Activated naive CD4-positive, alpha-beta T cell treated with Interleukin-2 at 50 U/mL for 16 hours (primary cell): ENCODE data around the gene MPPED1.

Experiments used
- DNase-seq: peaks from one replicate; pipeline ENCODE4 v3.0.0-alpha.2; 2020

The MPPED1 gene

GRCh38 chr22:43393132-43393843 is 18.5 kb upstream of the MPPED1 start:
- DNase-seq, result no peak

DNA sequence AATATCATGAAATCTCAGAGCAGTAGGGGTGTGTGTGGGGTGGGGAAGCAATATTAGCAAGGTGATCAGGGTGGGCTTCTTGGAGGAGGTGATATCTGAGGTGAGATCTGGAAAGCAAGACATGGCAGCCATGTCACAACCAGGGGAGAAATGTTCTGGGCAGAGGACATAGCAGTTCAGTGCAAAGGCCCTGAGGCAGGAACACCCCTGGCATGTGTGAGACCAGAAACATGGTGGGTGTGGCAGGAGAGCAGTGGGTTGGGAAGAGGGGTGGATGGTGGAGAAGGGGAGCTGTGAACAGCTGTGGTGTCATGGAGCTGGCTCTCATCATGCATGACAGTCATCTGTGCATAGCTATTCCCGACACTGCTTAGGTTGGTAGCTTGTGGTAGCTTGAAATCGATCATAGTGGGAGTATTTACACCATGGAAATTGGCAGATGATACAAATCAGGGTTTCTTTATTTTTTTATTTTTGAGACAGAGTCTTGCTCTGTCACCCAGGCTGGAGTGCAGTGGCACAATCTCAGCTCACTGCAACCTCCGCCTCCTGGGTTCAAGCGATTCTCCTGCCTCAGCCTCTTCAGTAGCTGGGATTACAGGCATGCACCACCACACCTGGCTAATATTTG is 17.9 kb upstream of the MPPED1 start:
- DNase-seq, result no peak

DNA sequence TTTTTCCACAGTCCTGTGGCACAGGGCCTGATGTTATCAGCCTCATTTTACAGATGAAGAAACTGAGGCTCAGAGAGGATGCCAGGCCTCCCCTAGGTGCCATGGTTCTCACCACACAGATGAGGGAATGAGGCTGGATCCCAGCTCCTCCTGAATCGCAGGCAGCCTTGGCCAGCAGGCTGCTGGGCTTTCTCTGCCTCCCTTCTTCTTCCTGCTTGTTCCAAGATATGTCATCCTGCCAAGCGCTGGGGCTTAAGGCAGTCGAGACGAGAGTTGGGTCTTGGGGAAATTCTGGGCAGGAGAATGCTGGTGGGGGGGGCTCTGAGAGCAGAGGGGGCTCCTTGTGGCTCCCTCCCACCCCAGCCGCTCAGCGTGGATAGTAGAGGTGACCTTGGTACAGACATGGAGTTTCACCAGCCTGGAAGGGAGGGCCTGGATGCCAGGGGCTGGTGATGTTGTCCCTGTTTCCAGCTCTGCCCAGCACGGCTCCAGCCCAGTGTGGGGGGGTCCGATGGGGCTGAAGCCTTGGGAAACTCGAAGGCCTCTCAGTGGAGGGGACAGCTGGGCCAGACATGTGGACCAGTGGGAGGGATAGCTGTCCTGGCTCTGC is 16.6 kb upstream of the MPPED1 start:
- DNase-seq, result no peak

DNA sequence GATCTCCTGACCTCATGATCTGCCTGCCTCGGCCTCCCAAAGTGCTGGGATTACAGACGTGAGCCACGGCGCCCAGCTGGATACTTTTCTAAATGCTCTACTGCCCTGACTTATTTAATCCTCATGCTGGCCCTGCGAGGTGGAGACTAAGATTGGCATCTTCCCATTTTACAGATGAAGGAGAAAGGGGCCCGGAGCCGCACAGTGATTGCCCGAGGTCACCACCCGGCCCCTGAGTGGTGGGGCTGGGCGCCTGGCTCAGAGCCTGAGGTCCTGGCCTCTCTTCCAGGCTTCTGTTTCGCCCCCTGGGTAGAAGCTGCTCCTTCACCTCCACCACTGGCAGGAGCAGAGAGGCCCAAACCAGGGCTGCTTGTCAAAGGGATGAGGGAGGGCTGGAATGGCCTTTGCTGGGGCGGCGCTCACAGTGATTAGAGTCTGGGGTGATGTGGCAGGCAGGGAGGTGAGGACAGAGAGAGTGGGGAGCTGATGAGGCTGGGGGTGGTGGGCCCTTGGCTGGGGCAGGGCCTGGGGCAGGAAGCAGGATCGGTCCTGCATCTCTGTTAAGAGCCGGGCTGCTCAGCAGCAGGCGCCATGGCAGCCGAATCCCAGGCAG is 15.4 kb upstream of the MPPED1 start:
- DNase-seq, result no peak

DNA sequence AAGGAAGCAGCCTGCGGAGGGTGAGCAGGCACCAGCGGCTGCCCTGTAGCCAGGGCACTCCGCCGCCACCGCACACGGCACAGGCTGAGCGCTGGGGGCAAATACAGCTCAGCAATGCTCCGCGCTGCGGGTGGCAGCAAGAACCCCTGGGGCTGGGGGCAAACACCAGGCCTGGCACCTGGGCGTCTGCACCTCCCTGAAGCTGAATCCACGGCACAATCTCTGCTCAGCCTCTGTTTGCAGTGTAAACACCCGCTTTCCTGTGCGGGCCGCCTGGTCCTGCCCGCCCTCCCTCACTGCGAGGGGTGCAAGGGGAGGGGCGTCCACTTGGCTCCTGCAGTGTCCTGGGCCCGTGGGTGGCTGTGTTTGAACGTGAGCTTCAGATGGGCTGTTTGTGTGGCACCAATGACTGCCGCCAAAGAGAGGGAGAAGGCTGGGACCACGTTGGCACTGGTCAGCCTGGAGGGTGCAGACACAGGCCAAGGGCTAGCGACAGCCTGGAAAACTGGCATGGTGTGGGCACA is 14.8 kb upstream of the MPPED1 start:
- no peak for DNase-seq

DNA sequence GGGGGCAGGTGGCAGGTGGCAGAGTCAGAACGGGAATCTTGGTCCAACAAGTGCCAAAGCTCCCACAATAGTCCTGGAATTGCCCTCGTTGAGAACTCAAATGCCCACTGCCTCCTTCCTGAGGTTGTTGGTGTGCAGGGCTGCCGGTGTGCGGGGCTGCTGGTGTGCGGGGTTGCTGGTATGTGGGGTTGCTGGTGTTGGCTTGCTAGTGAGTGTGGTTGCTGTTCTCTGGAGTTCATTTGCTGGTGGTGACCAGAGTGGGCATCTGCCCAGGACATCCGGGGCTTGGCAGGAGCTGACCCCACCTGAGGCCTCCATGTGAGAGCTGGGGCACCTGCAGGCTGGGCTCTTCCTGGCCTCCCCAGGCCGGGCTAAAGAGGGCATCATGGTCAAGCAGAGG is 14.0 kb upstream of the MPPED1 start:
- DNase-seq, result no peak

GRCh38 chr22:43398246-43398645 is 13.6 kb upstream of the MPPED1 start:
- DNase-seq, result no peak

DNA sequence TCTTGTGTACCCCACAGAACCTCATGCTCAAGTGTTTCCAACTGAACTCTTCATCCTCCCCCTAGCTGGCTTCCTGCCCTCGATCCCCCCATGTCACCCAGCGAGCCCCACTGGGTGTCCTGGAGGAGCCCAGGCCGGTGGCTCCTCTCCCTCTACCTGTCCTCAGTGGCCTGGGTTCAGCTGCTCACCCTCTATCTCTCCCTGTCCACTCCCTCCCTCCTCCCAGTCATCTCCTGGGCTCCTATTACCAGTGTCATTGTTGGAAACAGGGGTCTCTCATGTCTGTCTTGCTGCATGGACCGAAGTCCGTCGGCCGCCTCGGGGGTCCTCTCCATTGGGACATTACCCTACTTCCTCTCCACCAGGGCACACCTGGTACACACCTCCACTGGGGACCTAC is 12.9 kb upstream of the MPPED1 start:
- no peak for DNase-seq

GRCh38 chr22:43399338-43399979 is 12.4 kb upstream of the MPPED1 start:
- DNase-seq, result no peak

DNA sequence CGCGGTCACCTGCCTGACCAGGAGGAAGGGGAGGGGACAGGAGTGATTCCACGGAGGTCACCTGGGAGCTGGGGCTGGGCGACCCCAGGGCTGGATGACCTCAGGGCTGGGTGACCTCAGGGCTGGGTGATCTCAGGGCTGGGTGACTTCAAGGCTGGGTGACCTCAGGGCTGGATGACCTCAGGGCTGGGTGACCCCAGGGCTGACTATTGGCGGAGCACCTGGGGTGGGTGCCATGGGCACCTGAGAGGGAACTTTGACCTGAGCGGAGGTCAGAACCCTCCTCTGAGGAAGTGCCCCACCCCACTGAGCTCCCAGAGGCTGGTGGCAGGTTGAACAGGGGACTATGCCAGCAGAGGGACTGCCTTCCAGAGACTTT is 11.8 kb upstream of the MPPED1 start:
- DNase-seq, result no peak

DNA sequence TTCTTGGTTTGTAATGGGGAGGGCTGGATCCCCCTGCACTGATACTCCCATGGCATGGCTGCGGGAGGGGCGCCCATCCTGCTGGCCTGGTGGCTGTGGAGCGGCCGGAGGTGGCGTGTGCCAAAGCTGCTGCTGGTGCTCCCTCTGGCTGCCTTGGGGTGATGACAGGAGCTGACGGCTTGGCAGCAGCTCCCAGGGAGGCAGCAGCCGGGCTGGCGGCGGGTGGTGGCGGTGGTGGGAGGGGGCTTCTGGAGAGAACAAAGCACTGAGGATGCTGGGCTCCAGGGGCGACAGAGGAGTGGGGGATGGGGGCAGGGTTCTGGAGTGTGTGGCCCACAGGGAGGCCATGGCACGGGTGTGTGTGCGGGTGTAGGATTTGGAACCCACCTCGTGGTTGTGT is 11.4 kb upstream of the MPPED1 start:
- no peak for DNase-seq

- DNase-seq, result no peak
These were observed 10.6 kb upstream of the MPPED1 start for GRCh38 chr22:43401233-43401632.

DNA sequence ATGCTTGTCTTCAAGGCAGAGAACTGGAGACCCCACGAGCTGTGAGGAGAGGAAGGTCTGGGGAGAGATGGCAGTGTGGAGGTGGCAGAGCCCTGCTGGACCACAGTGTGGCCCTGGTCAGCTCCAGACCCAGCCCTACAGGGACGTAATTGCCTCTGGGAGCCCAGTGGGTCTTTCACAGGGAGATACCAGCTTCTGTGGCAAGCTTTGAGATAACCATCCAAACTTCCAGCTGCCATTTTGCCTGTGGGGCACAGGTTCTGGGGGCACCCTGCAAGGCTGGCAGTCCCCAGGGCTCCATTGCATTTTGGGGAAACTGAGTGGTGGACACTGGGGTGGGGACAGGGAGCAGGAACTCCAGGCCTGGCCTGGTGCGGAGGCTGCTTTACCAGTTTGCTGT is 10.2 kb upstream of the MPPED1 start:
- DNase-seq, result no peak

DNA sequence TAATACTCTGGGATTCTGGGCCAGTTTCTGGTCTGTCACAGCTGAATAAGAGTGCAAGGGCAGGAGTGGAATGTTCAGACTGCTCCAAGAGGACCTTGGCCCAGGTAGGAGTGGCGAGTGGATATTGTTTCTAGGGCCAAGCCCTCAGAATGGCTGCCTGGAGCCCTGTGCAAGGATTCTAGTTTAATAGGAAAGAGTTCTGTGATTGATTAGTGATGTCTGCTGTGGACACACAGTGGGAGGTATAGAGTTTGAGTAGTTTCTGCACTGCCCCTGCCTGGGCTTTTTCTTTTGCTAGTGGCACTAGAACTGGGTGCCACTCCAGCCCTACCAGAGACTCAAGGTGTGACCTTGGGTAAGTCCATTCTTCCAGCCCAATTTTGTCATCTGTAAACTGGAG is 9.7 kb upstream of the MPPED1 start:
- DNase-seq, result no peak

DNA sequence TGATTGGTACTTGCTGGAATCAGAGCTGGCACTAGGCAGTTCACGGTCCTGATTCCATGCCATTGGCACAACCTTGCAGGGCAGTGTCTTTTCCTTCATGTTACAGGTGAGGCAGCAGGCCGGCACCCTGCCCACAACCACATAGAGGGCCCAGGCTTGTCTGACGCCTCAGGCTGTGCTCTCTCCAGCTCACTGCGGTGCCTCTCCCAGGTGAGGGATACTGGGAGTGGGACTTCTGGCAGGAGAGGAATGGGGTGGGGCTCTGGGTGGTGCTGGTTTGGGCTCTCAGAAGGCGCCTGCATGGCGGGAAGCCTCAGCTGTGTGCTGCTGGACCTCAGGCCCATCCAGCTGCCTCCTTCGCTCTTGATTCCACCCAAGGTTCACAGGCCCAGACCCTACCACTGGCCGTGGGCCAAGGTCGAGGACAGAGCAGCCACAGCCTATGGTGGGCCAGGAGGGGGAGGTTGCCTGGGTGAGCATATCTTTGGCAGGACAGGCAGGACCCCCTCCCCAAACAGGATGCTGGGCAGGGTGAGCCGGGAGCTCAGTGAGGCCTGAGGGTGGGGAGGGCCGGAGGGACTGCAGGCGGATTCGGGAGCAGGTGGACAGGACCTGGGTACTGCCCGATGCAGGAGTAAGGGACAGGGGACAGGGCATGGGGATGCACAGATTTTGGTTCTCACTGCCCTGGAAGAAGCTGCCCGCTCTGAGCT is 7.0 kb upstream of the MPPED1 start:
- no peak for DNase-seq

DNA sequence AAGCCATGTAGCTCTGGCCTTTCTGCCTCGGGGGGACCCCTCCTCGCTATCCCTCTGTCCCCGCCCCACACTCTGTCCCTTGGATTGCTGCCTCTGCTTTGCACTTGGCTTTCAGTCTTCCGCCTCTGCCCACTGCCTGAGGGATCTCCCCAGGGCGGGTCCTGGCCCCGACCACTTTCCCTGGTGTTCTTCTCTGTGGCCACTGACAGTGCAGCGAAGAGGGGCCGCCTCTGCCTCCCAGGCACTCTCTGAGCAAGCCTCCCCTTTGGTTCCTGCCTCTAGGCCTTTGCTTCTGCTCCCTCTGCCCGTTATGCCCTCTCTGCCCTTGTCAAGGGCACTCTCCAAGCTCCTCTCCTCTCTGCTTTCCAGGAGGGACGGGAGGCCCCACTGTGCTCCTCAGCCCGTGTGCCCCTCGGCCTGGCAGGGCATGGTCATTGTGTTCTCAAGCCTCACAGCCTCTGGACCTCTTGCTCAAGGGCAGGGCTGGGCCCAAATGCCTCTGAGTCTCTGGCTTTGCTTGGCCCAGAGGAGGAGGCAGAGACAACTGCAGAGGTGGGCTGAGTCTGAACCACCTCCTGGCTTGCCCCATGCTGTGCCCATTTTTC is 5.5 kb upstream of the MPPED1 start:
- DNase-seq, result no peak

GRCh38 chr22:43407591-43407990 is 4.2 kb upstream of the MPPED1 start:
- no peak for DNase-seq

- DNase-seq, result no peak
These were observed 3.8 kb upstream of the MPPED1 start for GRCh38 chr22:43408009-43408408.

GRCh38 chr22:43409046-43409445 is 2.8 kb upstream of the MPPED1 start:
- no peak for DNase-seq

- DNase-seq, result no peak
These were observed 2.0 kb upstream of the MPPED1 start for GRCh38 chr22:43409800-43410199.

GRCh38 chr22:43411040-43411868 is 560 bp upstream of the MPPED1 start:
- DNase-seq, result no peak
